Stimulated activated CD4-positive, alpha-beta T cell treated with anti-CD3 and anti-CD28 coated beads, TNF-alpha, amount 100 ng/mL, for 48 hours (primary cell): ENCODE data around the gene GTF3C1.

Experiments
- DNase-seq, 3 donors: peaks; one replicate each; pipeline ENCODE4 v3.0.0-alpha.2; 2020; ENCODE audit warnings: low read depth in 3 of 3

The GTF3C1 gene

DNA sequence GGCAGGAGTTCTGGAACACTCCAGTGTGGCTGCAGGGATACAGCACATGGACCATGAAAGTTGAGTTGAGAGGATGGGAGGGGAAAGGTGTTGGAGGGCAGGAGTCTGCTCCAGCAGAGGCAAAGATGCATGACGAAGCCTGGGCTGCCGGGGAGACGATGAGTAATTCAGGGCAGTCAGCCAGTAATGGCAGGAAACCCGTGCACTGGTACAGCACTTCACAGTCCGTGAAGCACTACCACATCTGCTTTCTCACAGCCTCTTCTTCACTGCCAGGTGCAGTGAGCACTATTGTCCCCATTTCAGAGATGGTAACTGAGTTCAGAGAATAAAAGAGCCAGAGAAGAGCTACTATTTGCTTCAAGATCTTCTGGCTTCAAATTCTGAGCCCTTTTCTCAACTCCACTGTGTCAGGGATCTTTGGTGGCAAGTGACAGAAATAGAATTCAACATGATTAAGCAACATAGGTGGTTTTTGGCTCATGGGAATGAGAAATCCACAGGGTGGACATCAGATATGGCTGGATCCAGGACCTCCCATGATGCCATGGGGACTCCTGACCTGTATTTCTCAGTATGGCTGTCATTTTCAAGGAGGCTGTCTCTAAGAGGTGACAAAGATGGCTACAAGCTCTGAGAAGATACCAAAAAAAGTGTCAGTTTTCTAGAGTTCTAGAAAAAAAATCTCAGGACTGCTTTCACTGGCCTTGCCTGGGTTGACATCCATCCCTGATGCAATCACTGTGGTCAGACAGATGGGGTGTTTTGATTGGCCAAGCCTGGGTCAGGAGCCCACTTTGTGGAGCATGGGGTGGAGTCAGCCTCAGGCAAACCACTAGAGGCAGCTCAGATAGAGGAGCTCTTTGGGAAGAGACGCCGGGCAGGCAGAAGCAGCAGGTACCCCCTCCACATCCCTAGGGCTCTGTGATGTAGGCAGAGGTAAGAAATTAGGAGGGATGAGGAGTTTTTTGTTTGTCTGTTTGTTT lies 123.0 kb downstream of the GTF3C1 start:
- peak in 1 of 3 donors; percentile 71 for DNase-seq

DNA sequence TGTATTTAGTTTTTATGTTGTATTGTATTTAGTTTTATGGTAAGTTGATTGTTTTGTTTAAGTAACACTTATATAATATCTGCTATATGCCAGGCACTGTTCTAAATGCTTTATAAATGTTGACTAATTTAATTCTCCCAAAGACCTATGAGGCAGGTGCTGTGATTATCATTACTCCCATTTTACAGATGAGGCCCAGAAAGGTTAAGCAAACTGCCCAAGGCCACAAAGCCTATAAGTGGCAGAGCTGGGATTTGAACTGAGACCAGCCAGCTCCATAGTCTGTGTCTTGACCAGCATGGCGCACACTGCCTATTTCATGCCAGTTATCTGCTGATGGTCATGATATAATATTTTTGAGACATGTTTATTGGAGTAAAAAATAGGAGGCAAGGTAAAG lies 123.8 kb downstream of the GTF3C1 start:
- DNase-seq, result no peak

DNA sequence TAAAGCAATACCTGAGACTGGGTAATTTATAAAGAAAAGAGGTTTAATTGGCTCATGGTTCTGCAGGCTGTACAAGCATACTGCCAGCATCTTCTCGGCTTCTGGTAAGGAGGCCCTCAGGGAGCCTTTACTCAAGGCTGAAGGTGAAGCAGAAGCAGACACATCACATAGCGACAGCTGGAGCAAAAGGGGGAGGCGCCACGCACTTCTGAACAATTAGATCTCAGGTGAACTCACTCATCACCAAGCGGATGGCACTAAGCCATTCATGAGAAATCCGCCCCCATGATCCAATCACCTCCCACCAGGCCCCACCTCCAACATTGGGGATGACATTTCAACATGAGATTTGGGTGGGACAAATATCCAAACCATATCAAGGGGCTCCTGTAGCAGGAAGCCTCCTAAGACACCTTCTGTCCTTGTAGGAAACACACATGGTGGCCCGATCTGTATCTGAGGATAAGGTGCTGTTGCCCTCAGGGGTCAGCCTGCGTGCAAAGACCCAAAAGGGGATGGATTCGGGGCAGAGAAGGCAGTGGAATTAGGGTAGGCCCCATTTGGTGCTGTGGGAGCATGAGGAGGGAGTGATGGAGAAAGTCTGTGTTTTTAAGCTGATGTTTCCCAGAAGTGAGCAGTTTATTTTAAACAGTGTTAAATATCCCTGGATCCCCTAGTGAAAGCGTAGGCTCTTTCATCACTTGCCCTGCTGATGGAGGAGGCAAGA lies 124.8 kb downstream of the GTF3C1 start:
- DNase-seq, result no peak

DNA sequence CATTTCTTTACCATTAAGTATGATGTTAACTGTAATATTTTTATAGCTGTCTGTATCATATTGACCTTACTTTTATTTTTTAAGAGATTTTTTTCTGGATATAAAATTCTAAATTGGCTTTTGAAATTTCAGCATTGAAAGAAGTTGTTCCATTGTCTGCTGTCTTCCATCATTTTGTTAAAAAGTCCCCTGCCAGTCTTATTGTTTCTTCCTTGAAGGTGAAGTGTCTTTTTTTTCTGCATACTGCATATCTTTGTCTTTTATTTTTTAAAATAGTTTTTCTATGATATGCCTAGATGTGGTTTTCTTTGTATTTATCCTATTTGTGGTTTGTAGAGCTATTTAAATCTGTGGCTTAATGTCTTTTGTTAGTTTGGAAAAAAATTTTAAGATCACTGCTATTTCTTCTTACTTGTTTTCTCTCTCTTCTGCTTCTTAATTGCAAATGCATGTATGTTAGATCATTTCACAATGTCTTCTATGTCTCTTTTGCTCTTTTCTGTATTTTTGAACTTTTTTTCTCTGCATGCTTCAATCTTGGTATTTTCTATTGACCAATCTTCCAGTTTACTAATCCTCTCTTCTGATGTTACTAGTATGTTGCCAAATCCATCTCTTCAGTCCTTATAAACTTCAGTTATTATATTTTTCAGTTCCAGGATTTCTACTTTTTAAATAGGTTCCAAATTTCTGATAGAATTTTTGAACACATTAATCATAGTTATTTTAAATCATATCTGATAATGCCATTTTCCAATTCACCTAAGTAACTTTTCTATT lies 127.6 kb downstream of the GTF3C1 start:
- DNase-seq, result no peak

DNA sequence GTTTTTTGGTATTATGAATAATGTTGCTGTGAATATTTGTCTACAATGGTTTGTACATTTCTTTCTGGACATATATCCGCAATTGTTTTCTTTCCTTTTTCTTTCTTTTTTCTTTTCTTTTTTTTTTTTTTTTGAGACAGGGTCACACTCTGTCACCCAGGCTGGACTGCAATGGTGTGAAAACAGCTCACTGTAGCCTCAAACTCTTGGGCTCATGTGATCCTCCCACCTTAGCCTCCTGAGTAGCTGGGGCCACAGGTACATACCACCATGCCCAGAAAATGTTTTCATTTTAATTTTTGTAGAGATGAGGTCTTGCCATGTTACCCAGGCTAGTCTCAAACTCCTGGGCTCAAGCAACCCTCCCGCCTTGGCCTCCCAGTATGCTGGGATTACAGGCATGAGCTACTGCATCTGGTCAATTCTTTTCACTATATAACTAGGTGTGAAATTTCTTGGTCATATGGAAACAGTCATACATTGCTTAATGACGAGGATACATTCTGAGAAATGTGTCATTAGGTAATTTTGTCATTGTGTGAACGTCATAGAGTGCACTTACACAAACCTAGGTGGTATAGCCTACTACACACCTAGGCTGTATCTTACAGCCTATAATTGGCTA lies 132.6 kb downstream of the GTF3C1 start:
- no peak for DNase-seq

DNA sequence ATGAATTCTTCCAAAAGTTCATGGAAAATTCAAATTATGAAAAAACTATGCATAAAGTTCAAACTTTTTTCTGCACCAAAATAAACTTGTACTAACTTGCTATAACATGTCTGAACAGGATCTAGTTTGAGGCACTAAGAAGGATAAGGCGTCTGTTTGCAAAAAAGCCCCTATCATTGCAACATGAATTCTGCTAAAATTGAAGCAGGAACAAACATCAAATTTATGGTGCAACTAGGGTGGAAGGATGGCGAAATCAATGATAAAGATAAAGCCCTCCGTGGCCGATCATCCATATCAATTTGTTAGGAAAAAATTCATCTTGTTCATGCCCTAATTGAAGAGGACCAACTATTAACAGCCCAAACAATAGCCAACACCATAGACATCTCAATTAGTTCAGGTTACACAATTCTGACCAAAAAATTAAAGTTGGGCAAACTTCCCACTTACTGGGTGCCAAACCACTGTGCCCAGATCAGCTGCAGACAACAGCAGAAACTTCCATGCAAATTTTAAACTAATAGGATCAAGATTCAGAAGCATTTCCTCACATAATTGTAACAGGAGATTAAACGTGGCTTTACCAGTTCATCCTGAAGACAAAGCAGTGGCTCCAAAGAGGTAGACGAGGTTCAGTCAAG lies 134.8 kb downstream of the GTF3C1 start:
- DNase-seq, result no peak

DNA sequence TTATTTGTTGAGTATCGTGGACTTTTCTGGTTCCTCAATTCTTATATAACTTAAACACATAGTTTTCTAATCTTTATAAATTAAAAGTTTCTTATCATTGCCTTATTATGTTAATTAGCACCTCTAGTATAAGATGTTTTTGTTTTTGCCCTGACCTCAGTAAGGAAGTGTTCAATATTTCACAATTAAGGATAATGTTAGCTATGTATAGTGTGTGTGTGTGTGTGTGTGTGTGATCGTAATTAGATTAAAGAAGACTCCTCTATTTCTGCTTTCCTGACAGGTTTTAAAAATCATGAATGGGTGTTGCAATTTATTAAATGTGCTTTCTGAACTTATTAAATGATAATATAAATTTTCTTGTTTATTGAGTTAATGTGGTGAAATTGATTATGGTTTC lies 135.8 kb downstream of the GTF3C1 start:
- no peak for DNase-seq

DNA sequence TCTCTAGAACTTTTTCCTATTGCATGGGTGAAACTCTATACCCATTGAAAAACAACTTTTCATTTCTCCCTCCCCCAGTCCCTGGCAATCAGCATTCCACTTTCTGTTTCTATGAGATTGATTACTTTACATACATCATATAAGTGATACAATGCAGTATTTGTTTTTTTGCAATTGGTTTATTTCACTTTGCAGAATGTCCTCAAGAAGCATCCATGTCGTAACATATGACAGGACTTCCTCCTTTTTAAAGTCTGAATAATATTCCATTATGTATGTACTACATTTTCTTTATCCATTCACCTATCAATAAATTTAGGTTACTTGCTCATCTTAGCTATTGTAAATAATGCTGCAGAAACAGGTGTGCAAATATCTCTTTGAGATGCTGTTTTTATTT lies 139.0 kb downstream of the GTF3C1 start:
- DNase-seq, result no peak
